EH (cell line): Measurements from ENCODE around the gene EFCAB3.
"Not testable (repeated sequence)": the region's sequence is repeated elsewhere in the genome, so short reads cannot be mapped to it uniquely, and the experiment has no call there.

ENCODE experiments used
- DNase-seq: peaks from one replicate; pipeline ENCODE4 v3.0.0-alpha.2; 2015; ENCODE audit warnings: low read depth

The EFCAB3 gene

GRCh38 chr17:62464422-62464821, 84.1 kb downstream of the EFCAB3 start:
- DNase-seq, result not testable (repeated sequence)

GRCh38 chr17:62465271-62465670, 84.9 kb downstream of the EFCAB3 start:
- not testable (repeated sequence) for DNase-seq
